ENCODE measurements around the gene DPYSL5. TPM values are rescaled to one million over a fixed set of nuclear protein-coding genes. Genes with fewer than 3 reads are reported as not detected.

Gene DPYSL5
- total and polyA plus RNA-seq, 2 of the 13 experiments (the other 11 are each of a cell fraction or from before 2014, with no cell fraction given) = 0.15 TPM; not detected in 1

DNA sequence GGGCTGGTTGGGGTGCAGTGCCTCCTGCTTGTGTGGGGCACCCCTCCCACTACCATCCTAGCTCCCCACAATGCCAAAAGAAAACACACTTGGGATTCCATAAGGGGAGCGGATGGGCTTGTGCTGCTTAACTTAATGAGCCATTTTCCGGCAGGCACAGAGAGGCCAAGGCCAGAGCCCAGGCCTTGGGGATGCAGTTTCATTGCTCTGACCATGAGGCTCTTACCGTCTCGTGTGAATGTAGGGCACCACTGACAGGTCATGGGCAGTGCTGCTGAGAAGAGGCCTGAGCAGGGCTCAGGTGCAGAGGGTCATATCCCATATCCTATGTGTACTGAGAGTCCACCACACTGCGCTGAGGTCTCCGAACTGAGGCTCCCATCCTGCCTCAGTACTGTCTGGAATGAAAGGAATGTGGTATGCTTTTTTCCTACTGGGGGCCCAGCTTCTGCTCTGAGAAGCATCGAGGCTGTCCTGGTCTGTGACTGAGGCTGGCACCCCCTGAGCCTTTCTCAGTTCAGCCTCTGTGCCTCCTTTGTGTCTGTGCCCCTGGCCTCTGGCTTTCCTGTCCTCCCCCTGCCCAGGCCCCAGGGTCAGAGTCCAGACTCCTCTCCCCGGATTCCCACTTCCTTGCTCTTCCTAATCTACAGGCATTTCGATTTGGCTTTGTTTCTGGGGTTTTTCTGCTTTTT is 77.3 kb downstream of the DPYSL5 start (continued):
- TF ChIP-seq ATF2 (CRISPR knock-in tag; IDR thresholded peaks at IDR 0.05) = peak; percentile 42
- TF ChIP-seq, protein P1, sequence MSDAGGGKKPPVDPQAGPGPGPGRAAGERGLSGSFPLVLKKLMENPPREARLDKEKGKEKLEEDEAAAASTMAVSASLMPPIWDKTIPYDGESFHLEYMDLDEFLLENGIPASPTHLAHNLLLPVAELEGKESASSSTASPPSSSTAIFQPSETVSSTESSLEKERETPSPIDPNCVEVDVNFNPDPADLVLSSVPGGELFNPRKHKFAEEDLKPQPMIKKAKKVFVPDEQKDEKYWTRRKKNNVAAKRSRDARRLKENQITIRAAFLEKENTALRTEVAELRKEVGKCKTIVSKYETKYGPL (CRISPR knock-in tag; IDR thresholded peaks at IDR 0.05) = no peak
- no peak for TF ChIP-seq SIX1 (CRISPR knock-in tag; IDR thresholded peaks at IDR 0.05; ENCODE audit: borderline replicate concordance)
- no peak for TF ChIP-seq ZNF570 (CRISPR knock-in tag; IDR thresholded peaks at IDR 0.05; ENCODE audit: borderline replicate concordance)
- TF ChIP-seq ZNF17 (CRISPR knock-in tag; IDR thresholded peaks at IDR 0.05) = no peak
- 0 out of 2 replicates have a peak, but pooled peaks have one; percentile 48 for TF ChIP-seq RNF219 (CRISPR knock-in tag; IDR thresholded peaks at IDR 0.05)
- peak; percentile 43; the same call in 1 of the 2 replicates for TF ChIP-seq THAP9 (CRISPR knock-in tag; IDR thresholded peaks at IDR 0.05; ENCODE audit: borderline replicate concordance)
- peak; percentile 58; the same call in 1 of the 2 replicates for TF ChIP-seq ZBTB7A (CRISPR knock-in tag; IDR thresholded peaks at IDR 0.05)
- no peak for TF ChIP-seq ZNF10 (CRISPR knock-in tag; IDR thresholded peaks at IDR 0.05; ENCODE audit: borderline replicate concordance, low read depth)
- no peak for TF ChIP-seq ZNF777 (CRISPR knock-in tag; IDR thresholded peaks at IDR 0.05)
- no peak for TF ChIP-seq ZNF180 (CRISPR knock-in tag; IDR thresholded peaks at IDR 0.05; ENCODE audit: borderline replicate concordance, low read depth)
- no peak for TF ChIP-seq ZNF766 (CRISPR knock-in tag; IDR thresholded peaks at IDR 0.05; ENCODE audit: borderline replicate concordance)
- no peak for TF ChIP-seq ZNF326 (CRISPR knock-in tag; IDR thresholded peaks at IDR 0.05; ENCODE audit: borderline replicate concordance)
- TF ChIP-seq, protein P2, sequence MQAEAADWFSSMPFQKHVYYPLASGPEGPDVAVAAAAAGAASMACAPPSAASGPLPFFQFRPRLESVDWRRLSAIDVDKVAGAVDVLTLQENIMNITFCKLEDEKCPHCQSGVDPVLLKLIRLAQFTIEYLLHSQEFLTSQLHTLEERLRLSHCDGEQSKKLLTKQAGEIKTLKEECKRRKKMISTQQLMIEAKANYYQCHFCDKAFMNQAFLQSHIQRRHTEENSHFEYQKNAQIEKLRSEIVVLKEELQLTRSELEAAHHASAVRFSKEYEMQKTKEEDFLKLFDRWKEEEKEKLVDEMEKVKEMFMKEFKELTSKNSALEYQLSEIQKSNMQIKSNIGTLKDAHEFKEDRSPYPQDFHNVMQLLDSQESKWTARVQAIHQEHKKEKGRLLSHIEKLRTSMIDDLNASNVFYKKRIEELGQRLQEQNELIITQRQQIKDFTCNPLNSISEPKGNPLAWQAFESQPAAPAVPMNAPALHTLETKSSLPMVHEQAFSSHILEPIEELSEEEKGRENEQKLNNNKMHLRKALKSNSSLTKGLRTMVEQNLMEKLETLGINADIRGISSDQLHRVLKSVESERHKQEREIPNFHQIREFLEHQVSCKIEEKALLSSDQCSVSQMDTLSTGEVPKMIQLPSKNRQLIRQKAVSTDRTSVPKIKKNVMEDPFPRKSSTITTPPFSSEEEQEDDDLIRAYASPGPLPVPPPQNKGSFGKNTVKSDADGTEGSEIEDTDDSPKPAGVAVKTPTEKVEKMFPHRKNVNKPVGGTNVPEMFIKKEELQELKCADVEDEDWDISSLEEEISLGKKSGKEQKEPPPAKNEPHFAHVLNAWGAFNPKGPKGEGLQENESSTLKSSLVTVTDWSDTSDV (CRISPR knock-in tag; IDR thresholded peaks at IDR 0.05) = no peak

Measured in HepG2 (cell line).